ENCODE data around the gene ADH5.

DNA sequence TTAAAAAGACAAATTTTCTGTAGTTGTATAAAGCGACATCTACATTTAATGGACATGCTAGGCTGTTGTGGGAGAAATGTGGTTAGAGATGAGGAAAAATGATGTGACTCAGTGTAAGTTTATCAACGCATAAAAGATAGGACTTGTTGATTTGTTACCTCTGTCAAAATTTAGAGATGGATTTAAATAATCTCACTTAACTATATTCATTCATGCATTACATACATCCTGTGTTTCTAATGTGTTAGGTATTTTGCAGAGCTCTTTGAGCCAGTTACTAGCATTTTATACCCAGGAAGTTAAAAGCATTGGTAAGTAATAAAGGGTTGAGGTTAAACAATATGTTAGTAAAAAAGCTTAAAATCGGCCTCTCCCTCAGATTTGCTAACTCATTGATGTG is 58.7 kb downstream of the ADH5 start:
- TF ChIP-seq POLR2AphosphoS5 (IDR thresholded peaks at IDR 0.05; ENCODE audit: insufficient read depth in 1 of 2, low read depth in 1 of 2): no peak
- TF ChIP-seq, protein P1, sequence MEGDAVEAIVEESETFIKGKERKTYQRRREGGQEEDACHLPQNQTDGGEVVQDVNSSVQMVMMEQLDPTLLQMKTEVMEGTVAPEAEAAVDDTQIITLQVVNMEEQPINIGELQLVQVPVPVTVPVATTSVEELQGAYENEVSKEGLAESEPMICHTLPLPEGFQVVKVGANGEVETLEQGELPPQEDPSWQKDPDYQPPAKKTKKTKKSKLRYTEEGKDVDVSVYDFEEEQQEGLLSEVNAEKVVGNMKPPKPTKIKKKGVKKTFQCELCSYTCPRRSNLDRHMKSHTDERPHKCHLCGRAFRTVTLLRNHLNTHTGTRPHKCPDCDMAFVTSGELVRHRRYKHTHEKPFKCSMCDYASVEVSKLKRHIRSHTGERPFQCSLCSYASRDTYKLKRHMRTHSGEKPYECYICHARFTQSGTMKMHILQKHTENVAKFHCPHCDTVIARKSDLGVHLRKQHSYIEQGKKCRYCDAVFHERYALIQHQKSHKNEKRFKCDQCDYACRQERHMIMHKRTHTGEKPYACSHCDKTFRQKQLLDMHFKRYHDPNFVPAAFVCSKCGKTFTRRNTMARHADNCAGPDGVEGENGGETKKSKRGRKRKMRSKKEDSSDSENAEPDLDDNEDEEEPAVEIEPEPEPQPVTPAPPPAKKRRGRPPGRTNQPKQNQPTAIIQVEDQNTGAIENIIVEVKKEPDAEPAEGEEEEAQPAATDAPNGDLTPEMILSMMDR (IDR thresholded peaks at IDR 0.05): no peak

Measured in vagina (tissue), 2 donors.